HG03066 (cell line): ENCODE measurements around the gene TMEM198.
A peak's percentile ranks its signal among the peaks of the same experiment; 100 is the strongest.

ENCODE experiments used
- ATAC-seq: cut with Tn5 transposase; IDR thresholded peaks from one replicate; pipeline ENCODE4 v1.9.1; 2021; ENCODE audit warnings: low read depth; ENCODE audit not compliant: unreplicated experiment

TMEM198 gene

DNA sequence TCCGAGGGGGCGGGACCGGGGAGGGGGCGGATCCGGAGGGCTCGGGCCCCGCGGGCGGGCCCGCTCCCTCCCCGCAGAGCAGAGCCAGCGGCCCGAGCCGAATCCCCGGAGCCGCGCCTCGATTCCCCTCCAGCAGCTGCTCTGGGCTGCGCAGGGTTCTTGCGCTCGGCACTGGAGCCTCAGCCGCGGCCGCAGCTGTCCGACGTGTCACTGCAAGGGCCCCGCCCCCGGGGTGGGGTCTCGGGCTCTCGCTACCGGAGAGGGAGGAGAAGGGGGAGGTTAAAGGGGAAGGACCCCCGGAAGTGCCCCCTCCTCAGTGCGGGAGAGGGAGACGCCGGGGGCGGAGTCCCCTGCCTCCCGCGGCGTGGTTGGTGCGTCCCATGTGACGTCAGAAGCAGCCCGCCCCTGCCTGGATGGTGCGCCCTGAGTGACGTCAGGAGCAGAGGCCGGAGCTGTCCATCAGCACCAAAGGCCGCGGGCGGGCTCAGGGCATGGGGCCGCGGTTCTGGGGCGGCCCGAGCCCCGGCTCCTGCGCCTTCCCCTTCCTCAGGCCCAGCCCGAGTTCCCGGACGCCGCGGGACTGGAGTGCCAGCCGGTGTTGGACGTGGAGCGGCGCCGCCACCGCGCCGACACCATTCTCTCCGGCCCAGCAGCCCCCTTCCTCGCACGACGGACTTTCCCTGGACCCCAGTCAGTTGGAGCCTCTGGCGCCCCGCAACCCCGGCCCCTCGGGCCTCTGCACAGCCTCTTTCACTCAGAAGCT is at the start of gene TMEM198, which contains the start of gene CHPF:
TMEM198 (plus strand) TSS at position 433 of the 763 bp plus-strand sequence. CDS start 700 bp downstream, outside the sequence.
CHPF (minus strand) TSS at position 214 of the 763 bp plus-strand sequence. CDS start 271 bp downstream, outside the sequence.
- peak; percentile 75 for ATAC-seq

DNA sequence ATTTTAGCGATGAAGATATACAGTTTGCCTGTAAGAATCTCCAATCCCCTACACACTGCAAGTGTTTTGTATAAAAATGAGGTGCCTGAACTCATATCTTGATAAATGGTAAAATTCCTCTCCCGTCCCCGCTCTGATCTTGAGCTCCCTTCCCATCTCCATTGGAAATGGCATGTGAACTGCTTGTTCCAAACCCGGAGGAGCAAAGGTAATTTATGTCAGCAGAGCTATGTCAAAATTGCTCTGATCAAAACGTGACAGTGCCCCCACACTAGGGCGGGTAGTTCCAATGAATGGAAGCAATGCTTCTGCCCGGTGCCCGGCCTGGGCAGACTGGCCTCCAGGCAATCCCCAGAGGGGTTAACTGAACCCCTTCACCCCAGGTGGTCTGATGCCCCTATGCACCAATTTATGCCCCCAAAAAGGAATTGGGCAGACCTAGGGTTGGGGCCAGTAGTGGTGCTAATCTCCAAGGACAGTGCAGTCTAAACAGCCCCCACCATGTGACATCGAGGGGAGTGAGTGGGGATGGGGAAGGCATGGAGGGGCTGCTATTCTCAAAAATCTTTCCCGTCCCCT is 48.8 kb upstream of the TMEM198 start:
- no peak for ATAC-seq

DNA sequence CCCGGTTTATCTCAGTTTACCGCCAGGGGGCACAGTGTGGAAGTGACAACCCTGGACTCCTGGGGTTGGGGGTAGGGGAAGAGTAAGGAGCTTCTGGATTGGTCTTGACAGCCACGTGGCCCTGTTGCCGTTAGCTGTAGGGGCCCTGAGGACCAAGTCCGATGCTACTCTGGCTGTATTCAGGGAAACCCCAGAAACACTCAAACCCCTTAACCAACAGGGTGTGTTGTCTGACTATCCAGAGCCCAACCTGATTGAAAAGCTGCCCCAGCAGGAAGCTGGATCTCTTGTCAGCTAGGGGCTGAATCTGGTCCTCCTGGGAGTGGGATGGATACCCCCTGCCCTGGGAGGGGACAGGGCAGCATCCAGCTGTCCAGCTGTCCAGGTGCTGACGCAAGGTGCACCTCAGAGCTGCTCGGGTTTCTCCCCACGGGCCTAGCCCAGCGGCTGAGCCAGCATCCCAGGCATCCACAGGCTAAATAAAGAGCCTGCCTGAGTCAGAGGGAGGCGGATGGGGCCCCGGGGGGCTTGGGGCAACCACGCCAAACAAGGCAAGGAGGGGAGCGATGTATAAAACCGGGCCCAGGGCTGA is 48.2 kb upstream of the TMEM198 start:
- peak; percentile 23 for ATAC-seq

DNA sequence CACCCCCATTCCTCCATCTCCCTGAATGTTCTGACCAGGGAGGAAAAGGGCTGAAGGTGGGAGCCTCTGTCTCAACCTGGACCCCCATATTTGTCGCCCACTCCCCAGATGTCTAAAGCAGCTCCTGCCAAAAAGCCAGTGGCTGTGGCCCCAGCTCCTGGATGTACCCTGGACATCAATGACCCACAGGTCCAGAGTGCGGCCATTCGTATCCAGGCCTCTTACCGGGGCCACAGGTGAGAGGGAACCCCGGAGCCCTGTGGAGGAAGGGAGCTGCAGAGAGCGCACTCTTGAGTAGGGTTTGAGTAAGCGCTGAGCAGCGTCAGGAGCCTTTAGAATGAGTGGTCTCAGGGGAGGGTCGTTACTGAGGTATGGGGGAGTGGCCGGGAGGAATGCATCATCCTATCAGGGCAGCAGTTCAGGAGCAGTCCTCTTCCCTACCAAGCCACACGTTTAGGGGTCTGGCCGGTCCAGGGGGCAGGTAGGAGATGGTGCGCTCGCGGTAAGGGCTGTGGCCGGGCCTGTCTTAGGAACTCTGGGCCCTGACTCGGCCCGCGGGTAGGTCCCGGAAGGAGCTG is 47.5 kb upstream of the TMEM198 start:
- ATAC-seq = no peak

DNA sequence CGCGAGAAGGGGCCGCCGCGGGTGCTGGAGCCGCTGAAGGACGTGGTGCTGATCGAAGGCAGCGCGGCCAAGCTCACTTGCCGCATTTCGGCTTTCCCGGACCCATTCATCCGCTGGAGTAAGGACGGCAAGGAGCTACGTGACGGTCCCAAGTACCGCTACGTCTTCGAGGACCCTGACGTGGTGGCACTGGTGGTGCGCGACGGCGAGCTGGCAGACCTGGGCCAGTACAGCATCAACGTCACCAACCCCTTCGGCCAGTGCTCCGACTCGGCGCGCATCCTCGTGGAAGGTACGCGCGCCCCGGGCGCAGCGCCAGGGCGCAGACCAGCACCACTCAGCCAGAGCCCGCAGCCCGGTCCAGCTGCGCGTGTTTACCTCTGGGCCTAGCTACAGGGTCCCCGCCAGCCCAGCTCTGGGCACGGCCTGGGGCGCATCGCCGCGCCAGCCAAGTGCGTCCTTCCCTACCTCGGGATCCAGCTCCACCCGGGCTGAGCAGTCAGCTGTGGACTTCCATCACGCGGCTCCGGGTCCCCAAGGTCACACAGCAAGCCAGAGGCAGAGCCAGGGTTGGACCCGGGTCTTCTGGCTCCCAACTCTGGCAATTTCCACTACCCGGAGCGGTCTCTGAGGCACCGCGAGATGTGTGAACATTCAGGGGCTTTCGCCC is 46.9 kb upstream of the TMEM198 start:
- ATAC-seq = no peak

- peak; percentile 23 for ATAC-seq
Measured at GRCh38 chr2:219497495-219498279, 46.1 kb upstream of the TMEM198 start.

DNA sequence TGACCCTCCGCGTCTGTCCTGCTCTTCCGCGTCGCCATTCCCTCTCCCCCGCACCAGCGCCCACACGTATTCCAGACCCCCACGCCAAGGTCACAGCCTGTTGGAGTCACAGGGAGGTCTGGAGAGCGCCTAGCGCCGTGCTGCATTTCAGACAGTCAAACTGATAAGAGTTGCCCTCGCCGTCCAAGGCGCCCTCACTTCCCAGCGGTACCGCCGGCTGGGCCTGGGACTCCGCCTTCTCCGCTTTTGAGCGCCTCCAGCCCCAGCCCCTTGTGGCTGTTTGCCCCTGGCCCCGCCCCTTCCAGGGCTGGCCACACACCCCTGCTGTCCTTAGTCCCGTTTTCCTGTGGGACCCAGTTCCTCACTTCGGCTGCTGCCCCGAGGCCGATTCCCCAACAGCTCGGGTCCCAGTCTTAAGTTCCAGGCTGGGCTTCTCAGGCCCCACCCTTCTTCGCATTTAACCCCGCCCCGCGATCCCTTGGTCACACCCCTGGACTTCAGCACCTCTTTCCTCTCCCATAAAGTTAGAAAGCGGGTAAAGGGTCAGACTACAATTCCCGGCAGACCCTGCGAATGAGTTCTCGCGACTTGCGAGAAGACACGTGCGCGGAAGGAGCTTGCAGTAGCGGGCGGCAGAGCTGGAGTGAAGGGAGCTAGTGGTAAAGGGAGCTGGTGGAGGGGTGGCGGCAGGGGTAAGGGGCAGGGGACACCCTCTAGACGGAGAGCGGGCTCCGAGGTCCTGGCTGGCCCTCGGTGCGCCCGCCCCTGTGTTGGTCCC is 45.4 kb upstream of the TMEM198 start, which contains the start of gene GMPPA:
GMPPA (plus strand) TSS at position 612 of the 778 bp plus-strand sequence. CDS start 1,085 bp downstream, outside the sequence.
- peak; percentile 88 for ATAC-seq

- ATAC-seq = no peak
Measured at GRCh38 chr2:219499058-219499307, 44.8 kb upstream of the TMEM198 start.

GRCh38 chr2:219499555-219499954 is 44.3 kb upstream of the TMEM198 start:
- no peak for ATAC-seq

DNA sequence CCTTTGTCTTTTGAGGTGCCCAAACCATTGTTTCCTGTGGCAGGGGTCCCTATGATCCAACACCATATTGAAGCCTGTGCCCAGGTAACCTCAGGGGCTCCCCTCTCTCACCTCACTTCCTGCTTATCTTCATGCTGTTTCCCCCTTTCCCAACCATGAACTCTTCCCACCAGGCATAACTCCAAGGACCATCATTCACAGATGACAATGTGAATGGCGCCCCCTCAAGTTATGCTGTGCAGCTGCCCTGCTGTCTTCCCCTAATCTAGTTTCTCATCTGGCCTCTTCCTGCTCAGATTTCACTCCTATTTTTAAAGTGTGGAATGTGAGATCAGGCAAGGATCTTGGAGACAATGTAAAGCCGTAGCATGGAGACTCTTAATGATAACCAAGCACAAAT is 43.7 kb upstream of the TMEM198 start:
- ATAC-seq = no peak

- no peak for ATAC-seq
Measured at GRCh38 chr2:219501849-219502248, 42.0 kb upstream of the TMEM198 start.

- no peak for ATAC-seq
Measured at GRCh38 chr2:219502618-219503017, 41.2 kb upstream of the TMEM198 start.

DNA sequence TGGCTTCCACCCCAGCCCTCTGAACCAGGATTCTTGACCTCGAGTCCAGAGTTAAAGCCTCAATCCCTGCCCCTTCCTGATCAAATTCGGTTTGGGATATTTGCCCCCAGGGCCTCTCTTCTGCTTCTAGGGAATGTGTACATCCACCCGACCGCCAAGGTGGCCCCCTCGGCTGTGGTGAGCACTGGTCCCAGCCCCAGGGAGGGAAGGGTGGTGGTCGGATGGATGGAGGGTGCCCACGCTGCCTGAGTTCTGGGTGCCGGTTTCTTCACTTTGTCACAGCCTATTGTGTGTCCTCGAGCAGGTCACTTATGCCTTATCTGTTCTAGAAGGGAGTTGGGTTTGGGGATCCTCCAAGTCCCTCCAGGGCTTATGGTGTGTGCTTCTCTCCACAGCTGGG is 38.2 kb upstream of the TMEM198 start:
- ATAC-seq = no peak

DNA sequence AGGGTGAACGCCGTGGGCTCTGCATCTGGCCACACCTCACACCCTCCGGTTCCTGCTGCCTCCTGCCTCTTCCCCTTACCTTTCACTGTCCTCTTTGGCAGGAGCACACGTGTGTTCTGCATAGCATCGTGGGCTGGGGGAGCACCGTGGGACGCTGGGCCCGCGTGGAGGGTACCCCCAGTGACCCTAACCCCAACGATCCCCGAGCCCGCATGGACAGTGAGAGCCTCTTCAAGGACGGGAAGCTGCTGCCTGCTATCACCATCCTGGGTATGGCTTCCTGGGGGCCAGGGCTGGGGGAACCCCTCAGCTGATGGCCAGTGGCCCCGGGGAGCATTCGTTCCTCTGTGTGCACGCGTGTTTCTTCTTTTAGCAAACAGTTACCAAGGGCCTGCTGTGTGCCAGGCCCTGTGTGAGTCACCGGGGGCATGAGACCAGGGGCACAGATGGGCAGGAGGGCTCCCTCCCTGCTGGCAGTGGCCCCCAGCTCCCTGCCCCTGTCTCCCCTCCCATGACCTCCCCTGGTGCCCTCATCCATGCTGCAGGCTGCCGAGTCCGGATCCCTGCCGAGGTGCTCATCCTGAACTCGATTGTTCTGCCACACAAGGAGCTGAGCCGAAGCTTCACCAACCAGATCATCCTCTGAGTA is 37.6 kb upstream of the TMEM198 start:
- ATAC-seq = no peak

- ATAC-seq = no peak
Measured at GRCh38 chr2:219506802-219507526, 36.9 kb upstream of the TMEM198 start.

GRCh38 chr2:219507581-219508443 is 36.0 kb upstream of the TMEM198 start:
- ATAC-seq = no peak

DNA sequence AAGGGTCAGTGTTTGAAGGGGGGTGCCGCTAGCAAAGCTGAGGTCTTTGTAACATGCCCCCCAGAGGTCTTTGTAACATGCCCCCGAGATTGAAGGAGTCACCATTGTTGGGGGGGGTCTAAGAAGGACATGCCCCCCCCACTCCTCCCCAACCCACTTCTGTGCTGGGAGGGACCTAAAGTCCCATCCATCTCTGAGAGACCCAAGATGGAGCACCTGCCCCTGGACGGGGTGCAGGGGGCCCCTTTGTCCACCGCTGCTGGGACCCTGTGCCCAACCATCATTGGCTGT is 35.4 kb upstream of the TMEM198 start:
- ATAC-seq = no peak
